Thyroid gland (tissue), 4 donors: ENCODE data around the gene ARMCX2. TPM values are rescaled to one million over a fixed set of nuclear protein-coding genes. Genes with fewer than 3 reads are reported as not detected.

Experiments used
- DNase-seq, 2 donors: peaks; one replicate each; pipeline ENCODE4 v3.0.0-alpha.2; 2019
- H3K27ac ChIP-seq, 3 donors: fragments of 200-600 bp; sonication (generic); 1 replicate in 2 of 3; 2 replicates in 1 of 3; pipeline ENCODE4 v1.5.1; 2016 to 2019; ENCODE audit warnings: mild to moderate bottlenecking in 1 of 3, moderate library complexity in 1 of 3
- H3K27me3 ChIP-seq: fragments of 200-600 bp; sonication (generic); one replicate; pipeline ENCODE4 v1.5.1; 2019
- H3K36me3 ChIP-seq, 2 donors: fragments of 200-600 bp; sonication (generic); one replicate each; pipeline ENCODE4 v1.5.1; 2016 to 2019
- H3K4me1 ChIP-seq, 2 donors: fragments of 200-600 bp; sonication (generic); one replicate each; pipeline ENCODE4 v1.5.1; 2017 to 2019
- H3K4me3 ChIP-seq, 3 donors: fragments of 200-600 bp; sonication (generic); replicated peaks in 1 of 3; 1 replicate in 2 of 3; 2 replicates in 1 of 3; pipeline ENCODE4 v1.5.1; 2016; ENCODE audit warnings: mild to moderate bottlenecking in 1 of 3
- H3K9me3 ChIP-seq: fragments of 200-600 bp; sonication (generic); one replicate; pipeline ENCODE4 v1.5.1; 2017
- CTCF ChIP-seq, 6 experiments: fragments of 200-600 bp in 3 of 6; fragments of 450-650 bp in 3 of 6; sonication (generic) in 3 of 6; IDR thresholded peaks; one replicate each; pipeline ENCODE4 v1.5.1; 2016 to 2019; ENCODE audit warnings: antibody characterized with exemption in 6 of 6, mild to moderate bottlenecking in 2 of 6, inconsistent platforms in 1 of 6, moderate library complexity in 1 of 6
- POLR2A ChIP-seq, 2 donors: fragments of 450-650 bp; IDR thresholded peaks; one replicate each; pipeline ENCODE4 v1.6.1; 2017; ENCODE audit warnings: antibody characterized with exemption in 2 of 2, mild to moderate bottlenecking in 2 of 2, moderate library complexity in 1 of 2
- WGBS, 2 donors: methylation state at CpG; one replicate each; pipeline ENCODE4 v1.1.5; 2017; 5-methylcytosine and 5-hydroxymethylcytosine counted together
- intact Hi-C: fragments of 100-400 bp; cut with DNase I; formaldehyde crosslinking; loops from one replicate; pipeline ENCODE4 v1.15.1; 2023
- total RNA-seq, 4 donors: library from RNA; depleted of rRNA; stranded (reverse); fragments of >200 nt; gene quantifications; one replicate each; pipeline ENCODE4 v1.2.3, GENCODE V29; 2016

ARMCX2 gene
- total RNA-seq, 4 donors from 2014 or later: 58.9 to 118 (median 106) TPM

DNA sequence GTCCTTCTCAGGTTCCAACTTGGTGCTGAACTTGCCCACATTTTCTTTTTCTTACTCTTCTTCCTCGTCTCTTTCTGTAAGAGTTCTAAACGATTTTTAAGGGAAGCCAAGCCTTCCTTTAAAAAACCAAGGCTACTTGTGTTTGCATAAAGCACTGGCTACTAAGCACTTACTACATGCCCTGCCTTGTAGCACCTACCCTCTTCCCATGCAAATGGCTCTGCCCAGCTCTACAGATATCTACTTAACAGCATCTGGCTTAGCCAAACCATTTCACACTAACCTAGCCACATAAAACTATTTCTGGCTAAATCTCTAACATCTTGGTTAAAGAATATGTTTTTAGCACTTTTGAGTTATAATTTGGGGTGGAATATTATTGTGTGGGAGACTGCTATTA, 26.9 kb upstream of the ARMCX2 start:
- no peak overlapping the region for H3K4me3 ChIP-seq
- peaks cover 0 to 7% of the 10 kb centered on the region in 2 donors for H3K4me1 ChIP-seq
- intact Hi-C loops: no loop called here
- no peak overlapping the region for H3K27ac ChIP-seq
- WGBS, 2 donors: 12 to 27% methylated on average over 2 of the region's 2 CpGs
- TF ChIP-seq CTCF (IDR thresholded peaks at IDR 0.05) (no peak), POLR2A (IDR thresholded peaks at IDR 0.05) (no peak)
- H3K36me3 ChIP-seq: no peaks in the 10 kb centered on the region
- H3K27me3 ChIP-seq: no peaks in the 10 kb centered on the region
- no peak for DNase-seq
- no peaks in the 10 kb centered on the region for H3K9me3 ChIP-seq

DNA sequence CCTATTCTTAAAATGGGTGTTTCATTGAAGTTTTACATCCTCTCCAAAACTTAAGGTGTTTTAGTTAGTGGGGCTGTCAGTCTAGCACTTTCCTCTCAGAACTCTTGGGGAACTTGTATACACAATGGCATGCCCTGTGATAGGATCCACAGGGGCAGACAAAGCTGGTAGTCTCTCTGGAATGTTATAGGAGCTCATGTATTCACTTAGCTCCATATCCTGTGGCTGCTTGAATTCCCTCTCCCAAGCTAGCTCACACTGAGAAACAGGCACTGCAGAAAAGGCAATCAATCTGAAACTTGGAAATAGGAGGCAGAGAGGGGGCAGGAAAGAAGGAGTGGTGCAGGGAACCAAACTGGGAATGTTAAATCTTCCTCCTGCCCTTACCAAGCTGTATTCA, 26.3 kb upstream of the ARMCX2 start:
- Histone ChIP-seq H3K4me3 (no peak overlapping the region), H3K27ac (no peak overlapping the region), H3K9me3 (no peaks in the 10 kb centered on the region), H3K36me3 (no peaks in the 10 kb centered on the region), H3K4me1 (peaks cover 0 to 7% of the 10 kb centered on the region in 2 donors), H3K27me3 (no peaks in the 10 kb centered on the region)
- TF ChIP-seq POLR2A (IDR thresholded peaks at IDR 0.05) (no peak), CTCF (IDR thresholded peaks at IDR 0.05) (no peak)
- DNase-seq: no peak
- intact Hi-C loops: no loop called here

- peaks cover 0 to 3% of the 10 kb centered on the region in 2 donors for H3K4me1 ChIP-seq
- DNase-seq: no peak
- H3K4me3 ChIP-seq: no peak overlapping the region
- 28 to 53% methylated on average over 2 of the region's 2 CpGs for WGBS, 2 donors
- no peaks in the 10 kb centered on the region for H3K27me3 ChIP-seq
- no peaks in the 10 kb centered on the region for H3K9me3 ChIP-seq
- TF ChIP-seq CTCF (IDR thresholded peaks at IDR 0.05): no peak
- TF ChIP-seq POLR2A (IDR thresholded peaks at IDR 0.05): no peak
- no peak overlapping the region for H3K27ac ChIP-seq
- intact Hi-C loops: no loop called here
- no peaks in the 10 kb centered on the region for H3K36me3 ChIP-seq
These were observed 23.1 kb upstream of the ARMCX2 start for GRCh38 chrX:101682723-101683122.

DNA sequence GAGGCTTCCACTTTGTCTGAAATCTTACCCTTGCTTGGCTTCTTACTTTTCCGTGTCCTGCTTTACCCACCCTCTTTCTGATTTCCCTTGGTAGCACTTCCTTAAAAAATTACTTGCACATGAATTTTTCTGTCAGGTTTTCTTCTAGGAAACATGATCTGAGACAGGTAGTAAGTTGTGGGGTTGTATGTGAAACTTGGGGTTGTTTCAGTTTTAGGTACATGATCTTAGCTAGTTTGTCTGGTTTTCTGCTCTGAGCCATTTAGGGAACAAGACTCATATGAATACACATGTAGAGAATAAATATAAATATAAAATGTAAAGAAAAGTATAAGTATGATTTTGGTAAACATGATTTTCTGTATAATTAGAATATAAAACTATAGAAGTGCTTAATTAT, 17.4 kb upstream of the ARMCX2 start:
- Histone ChIP-seq H3K4me1 (peaks cover 0 to 3% of the 10 kb centered on the region in 2 donors), H3K9me3 (no peaks in the 10 kb centered on the region), H3K36me3 (no peaks in the 10 kb centered on the region), H3K27me3 (no peaks in the 10 kb centered on the region), H3K27ac (no peak overlapping the region), H3K4me3 (no peak overlapping the region)
- TF ChIP-seq CTCF (IDR thresholded peaks at IDR 0.05) (no peak), POLR2A (IDR thresholded peaks at IDR 0.05) (no peak)
- WGBS, 2 donors: 86 to 92% methylated on average over 1 of the region's 1 CpG
- no peak for DNase-seq
- intact Hi-C loops: no loop called here

DNA sequence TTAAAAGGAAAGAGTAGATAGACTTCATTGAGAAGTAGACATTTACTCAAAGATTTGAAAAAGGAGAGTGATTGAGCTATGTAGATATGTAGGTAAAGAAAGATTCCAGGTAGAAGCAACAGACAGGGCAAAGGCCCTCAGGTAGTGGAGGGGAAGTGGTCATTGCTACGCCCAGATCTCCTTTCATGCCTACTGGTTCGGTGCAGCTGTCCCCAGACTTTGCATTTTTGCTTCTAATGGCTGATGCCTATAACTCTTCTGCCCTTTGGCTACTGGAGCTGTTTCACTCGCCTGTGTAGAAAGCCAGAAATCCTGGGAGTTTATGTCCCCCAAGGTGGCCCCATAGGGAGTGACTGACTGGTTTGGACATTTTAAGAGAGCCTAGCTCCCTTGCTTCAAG, 16.9 kb upstream of the ARMCX2 start:
- no peak for DNase-seq
- intact Hi-C loops: no loop called here
- Histone ChIP-seq H3K27me3 (no peaks in the 10 kb centered on the region), H3K9me3 (no peaks in the 10 kb centered on the region), H3K36me3 (no peaks in the 10 kb centered on the region), H3K4me3 (no peak overlapping the region), H3K4me1 (peaks cover 0 to 3% of the 10 kb centered on the region in 2 donors), H3K27ac (no peak overlapping the region)
- TF ChIP-seq POLR2A (IDR thresholded peaks at IDR 0.05) (no peak), CTCF (IDR thresholded peaks at IDR 0.05) (no peak)
- 94 to 96% methylated on average over 3 of the region's 3 CpGs for WGBS, 2 donors
